ENCODE data around the gene ARHGAP30. TPM values are rescaled to one million over a fixed set of nuclear protein-coding genes. Genes with fewer than 3 reads are reported as not detected.
A peak's percentile ranks its signal among the peaks of the same experiment; 100 is the strongest.
"Not testable (repeated sequence)": the region's sequence is repeated elsewhere in the genome, so short reads cannot be mapped to it uniquely, and the experiment has no call there.

The ARHGAP30 gene
- polyA plus RNA-seq, 4 donors: 2.2 to 3.8 (median 2.3) TPM

- peak; percentile 94 to 99 (median 96) for DNase-seq (ENCODE audit: low read depth in 4 of 4, low spot score in 3 of 4)
Observed at GRCh38 chr1:161045736-161046604, 23.7 kb downstream of the ARHGAP30 start, which contains the start of gene USF1. Gene USF1, minus strand, starts transcription at chr1:161045977. Its CDS starts 2,702 bp downstream, at chr1:161043275.

- DNase-seq (ENCODE audit: low read depth in 4 of 4, low spot score in 3 of 4): peak in 2 of 4 donors; percentile 48 to 58
Observed at GRCh38 chr1:161044908-161045735, 24.6 kb downstream of the ARHGAP30 start.

GRCh38 chr1:161044535-161044907, 25.2 kb downstream of the ARHGAP30 start:
- no peak for DNase-seq (ENCODE audit: low read depth in 4 of 4, low spot score in 3 of 4)

GRCh38 chr1:161039546-161039945, 30.1 kb downstream of the ARHGAP30 start:
- no peak for DNase-seq (ENCODE audit: low read depth in 4 of 4, low spot score in 3 of 4)

GRCh38 chr1:161039154-161039545, 30.5 kb downstream of the ARHGAP30 start:
- no peak for DNase-seq (ENCODE audit: low read depth in 4 of 4, low spot score in 3 of 4)

- DNase-seq (ENCODE audit: low read depth in 4 of 4, low spot score in 3 of 4): no peak
Observed at GRCh38 chr1:161038523-161039153, 31.1 kb downstream of the ARHGAP30 start, which contains the start of gene TSTD1. Gene TSTD1, minus strand, starts transcription at chr1:161038964. Its CDS starts 75 bp downstream, at chr1:161038889.

- no peak for DNase-seq (ENCODE audit: low read depth in 4 of 4, low spot score in 3 of 4)
Observed at GRCh38 chr1:161037661-161038522, 31.8 kb downstream of the ARHGAP30 start.

- DNase-seq (ENCODE audit: low read depth in 4 of 4, low spot score in 3 of 4): no peak
Observed at GRCh38 chr1:161033751-161034150, 35.9 kb downstream of the ARHGAP30 start.

GRCh38 chr1:161032409-161032808, 37.3 kb downstream of the ARHGAP30 start:
- DNase-seq (ENCODE audit: low read depth in 4 of 4, low spot score in 3 of 4): no peak

- DNase-seq (ENCODE audit: low read depth in 4 of 4, low spot score in 3 of 4): no peak
Observed at GRCh38 chr1:161031874-161032273, 37.8 kb downstream of the ARHGAP30 start.

- not testable (repeated sequence) for DNase-seq (ENCODE audit: low read depth in 4 of 4, low spot score in 3 of 4)
Observed at GRCh38 chr1:161029466-161029865, 40.2 kb downstream of the ARHGAP30 start.

- not testable (repeated sequence) for DNase-seq (ENCODE audit: low read depth in 4 of 4, low spot score in 3 of 4)
Observed at GRCh38 chr1:161026954-161027353, 42.7 kb downstream of the ARHGAP30 start.

GRCh38 chr1:161022432-161022831, 47.3 kb downstream of the ARHGAP30 start:
- not testable (repeated sequence) for DNase-seq (ENCODE audit: low read depth in 4 of 4, low spot score in 3 of 4)

GRCh38 chr1:161021970-161022353, 47.7 kb downstream of the ARHGAP30 start:
- DNase-seq (ENCODE audit: low read depth in 4 of 4, low spot score in 3 of 4): no peak

GRCh38 chr1:161021165-161021969, 48.3 kb downstream of the ARHGAP30 start:
- DNase-seq (ENCODE audit: low read depth in 4 of 4, low spot score in 3 of 4): peak in 3 of 4 donors; percentile 73 to 85 (median 79)

- DNase-seq (ENCODE audit: low read depth in 4 of 4, low spot score in 3 of 4): no peak
Observed at GRCh38 chr1:161020509-161021164, 49.1 kb downstream of the ARHGAP30 start, which contains the start of gene F11R. Gene F11R, minus strand, starts transcription at chr1:161021152. Its CDS starts 79 bp downstream, at chr1:161021073.

GRCh38 chr1:161019751-161020495, 49.8 kb downstream of the ARHGAP30 start:
- DNase-seq (ENCODE audit: low read depth in 4 of 4, low spot score in 3 of 4): no peak
